Chondrocyte (in vitro differentiated cells): ENCODE data around the gene SLC5A8. TPM values are rescaled to one million over a fixed set of nuclear protein-coding genes. Genes with fewer than 3 reads are reported as not detected.
"Not testable (repeated sequence)": the region's sequence is repeated elsewhere in the genome, so short reads cannot be mapped to it uniquely, and the experiment has no call there.

ENCODE experiments used
- DNase-seq: peaks from one replicate; pipeline ENCODE4 v3.0.0; 2021; ENCODE audit warnings: mixed read lengths, low spot score
- H3K27ac Mint-ChIP-seq: one replicate; pipeline ENCODE4 v1.8.0; 2021; ENCODE audit warnings: mild to moderate bottlenecking, moderate library complexity, mixed read lengths; ENCODE audit not compliant: unreplicated experiment
- H3K27me3 Mint-ChIP-seq: 2 replicates; pipeline ENCODE4 v1.8.0; 2021; ENCODE audit warnings: low read depth, mixed read lengths
- H3K36me3 Mint-ChIP-seq: 2 replicates; pipeline ENCODE4 v1.8.0; 2021; ENCODE audit warnings: low read depth, mixed read lengths
- H3K4me1 Mint-ChIP-seq: 2 replicates; pipeline ENCODE4 v1.8.0; 2021; ENCODE audit warnings: low read depth, mild to moderate bottlenecking, mixed read lengths
- H3K4me3 Mint-ChIP-seq: one replicate; pipeline ENCODE4 v1.8.0; 2021; ENCODE audit warnings: mild to moderate bottlenecking, moderate library complexity, mixed read lengths; ENCODE audit not compliant: unreplicated experiment
- H3K9me3 Mint-ChIP-seq: 2 replicates; pipeline ENCODE4 v1.8.0; 2021; ENCODE audit warnings: low read depth, mixed read lengths
- CTCF ChIP-seq: fragments of 200-600 bp; sonication (generic); IDR thresholded peaks from 2 replicates; pipeline ENCODE4 v1.5.0; 2021; ENCODE audit warnings: antibody characterized with exemption, mild to moderate bottlenecking, moderate library complexity
- total RNA-seq: library from RNA; stranded (reverse); gene quantifications from 3 replicates; pipeline ENCODE4 v1.2.1, GENCODE V29; 2021

Gene SLC5A8
- total RNA-seq, 1 donor from 2014 or later: not detected

- DNase-seq: no peak
- H3K36me3 Mint-ChIP-seq: peaks cover 6% of the 10 kb centered on the region
Measured at GRCh38 chr12:101173197-101173749, 36.8 kb downstream of the SLC5A8 start.

GRCh38 chr12:101172316-101172715, 37.7 kb downstream of the SLC5A8 start:
- H3K27ac Mint-ChIP-seq: no peak overlapping the region
- no peak for TF ChIP-seq CTCF
- peaks cover 18% of the 10 kb centered on the region for H3K27me3 Mint-ChIP-seq
- H3K4me3 Mint-ChIP-seq: no peak overlapping the region
- no peaks in the 10 kb centered on the region for H3K4me1 Mint-ChIP-seq
- peaks cover 6% of the 10 kb centered on the region for H3K36me3 Mint-ChIP-seq
- H3K9me3 Mint-ChIP-seq: peaks cover 20% of the 10 kb centered on the region
- DNase-seq: no peak

More at GRCh38 chr12:101173197-101173749, 36.8 kb downstream of the SLC5A8 start:
- H3K27ac Mint-ChIP-seq: no peak overlapping the region
- peaks cover 24% of the 10 kb centered on the region for H3K27me3 Mint-ChIP-seq
- no peaks in the 10 kb centered on the region for H3K4me1 Mint-ChIP-seq
- H3K4me3 Mint-ChIP-seq: no peak overlapping the region
- H3K9me3 Mint-ChIP-seq: peaks cover 20% of the 10 kb centered on the region
- TF ChIP-seq CTCF: no peak

- Mint-ChIP-seq H3K36me3 (no peaks in the 10 kb centered on the region), H3K4me1 (no peaks in the 10 kb centered on the region), H3K4me3 (no peak overlapping the region), H3K27me3 (peaks cover 9% of the 10 kb centered on the region), H3K27ac (no peak overlapping the region), H3K9me3 (peaks cover 3% of the 10 kb centered on the region)
- TF ChIP-seq CTCF: no peak
- no peak for DNase-seq
Measured at GRCh38 chr12:101168001-101168400, 42.0 kb downstream of the SLC5A8 start.

GRCh38 chr12:101166866-101167265, 43.2 kb downstream of the SLC5A8 start:
- Mint-ChIP-seq H3K9me3 (peaks cover 3% of the 10 kb centered on the region), H3K27ac (no peak overlapping the region), H3K4me1 (no peaks in the 10 kb centered on the region), H3K36me3 (no peaks in the 10 kb centered on the region), H3K4me3 (no peak overlapping the region), H3K27me3 (peaks cover 9% of the 10 kb centered on the region)
- no peak for DNase-seq
- no peak for TF ChIP-seq CTCF

GRCh38 chr12:101165319-101165718, 44.7 kb downstream of the SLC5A8 start:
- TF ChIP-seq CTCF: no peak
- Mint-ChIP-seq H3K4me1 (no peaks in the 10 kb centered on the region), H3K27me3 (peaks cover 9% of the 10 kb centered on the region), H3K4me3 (no peak overlapping the region), H3K27ac (no peak overlapping the region), H3K36me3 (no peaks in the 10 kb centered on the region), H3K9me3 (no peaks in the 10 kb centered on the region)
- no peak for DNase-seq

- not testable (repeated sequence) for H3K4me1 Mint-ChIP-seq, H3K27ac Mint-ChIP-seq, H3K27me3 Mint-ChIP-seq, DNase-seq, H3K36me3 Mint-ChIP-seq, H3K9me3 Mint-ChIP-seq
- peak overlapping the region; percentile 59 for H3K4me3 Mint-ChIP-seq
Measured at GRCh38 chr12:101145777-101146431, 64.1 kb downstream of the SLC5A8 start.
